Activated gamma-delta T cell treated with anti-CD3 and anti-CD28 coated beads, Interleukin-2, amount 50 U/mL, for 16 hours (primary cell): ENCODE results near the gene RAVER1.
"Not testable (repeated sequence)": the region's sequence is repeated elsewhere in the genome, so short reads cannot be mapped to it uniquely, and the experiment has no call there.

Source experiments
- DNase-seq: peaks from one replicate; pipeline ENCODE4 v3.0.0-alpha.2; 2020; ENCODE audit warnings: low read depth

Gene RAVER1

DNA sequence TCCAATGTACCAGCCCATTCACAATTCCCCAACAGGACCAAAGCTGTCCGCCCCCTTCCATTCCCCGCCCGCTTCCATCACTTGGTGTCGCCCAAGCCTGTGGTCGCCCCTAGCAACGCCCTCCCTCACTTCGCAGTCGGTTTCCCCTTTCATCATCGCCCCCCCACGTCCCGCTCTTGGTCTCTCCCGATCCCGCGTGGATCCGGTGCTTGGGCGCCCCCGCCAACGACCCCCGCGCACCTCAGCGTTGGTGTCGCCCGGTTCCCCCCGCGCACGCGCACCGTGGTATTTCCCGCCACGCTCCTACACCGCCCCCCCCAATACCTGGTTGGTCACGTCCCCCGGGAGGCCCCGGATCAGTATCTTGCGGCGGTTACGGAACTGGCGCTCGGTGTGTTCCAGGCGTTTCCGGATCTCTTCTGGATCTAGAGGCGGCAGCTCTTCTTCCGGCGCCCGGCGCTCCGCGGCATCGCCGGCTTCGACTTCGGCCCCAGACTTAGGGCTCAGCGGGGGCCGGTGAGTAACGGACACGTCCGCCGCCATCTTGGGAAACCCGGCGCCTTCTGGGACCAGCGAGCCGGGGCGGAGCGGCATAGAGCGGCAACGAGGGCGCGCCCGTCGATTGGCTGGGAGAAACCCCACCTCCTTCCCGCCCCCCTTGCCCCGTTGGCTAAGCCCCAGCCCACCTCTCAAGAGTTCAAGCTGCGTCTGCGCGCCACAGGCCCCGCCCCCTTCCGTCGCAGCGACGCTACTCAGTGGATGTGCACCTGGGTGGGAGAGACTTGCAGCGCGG, at the start of gene RAVER1:
Gene RAVER1, minus strand, starts transcription at position 565 of the 793 bp plus-strand sequence. Its CDS starts 22 bp downstream, at position 543.
- DNase-seq: peak; percentile 97

GRCh38 chr19:10383223-10383499, 49.8 kb upstream of the RAVER1 start:
- not testable (repeated sequence) for DNase-seq

- DNase-seq: peak; percentile 91
Observed at GRCh38 chr19:10380313-10381102, 47.2 kb upstream of the RAVER1 start, which contains the start of gene TYK2. Gene TYK2, minus strand, starts transcription at chr19:10380572. Its CDS starts 2,166 bp downstream, at chr19:10378406.

DNA sequence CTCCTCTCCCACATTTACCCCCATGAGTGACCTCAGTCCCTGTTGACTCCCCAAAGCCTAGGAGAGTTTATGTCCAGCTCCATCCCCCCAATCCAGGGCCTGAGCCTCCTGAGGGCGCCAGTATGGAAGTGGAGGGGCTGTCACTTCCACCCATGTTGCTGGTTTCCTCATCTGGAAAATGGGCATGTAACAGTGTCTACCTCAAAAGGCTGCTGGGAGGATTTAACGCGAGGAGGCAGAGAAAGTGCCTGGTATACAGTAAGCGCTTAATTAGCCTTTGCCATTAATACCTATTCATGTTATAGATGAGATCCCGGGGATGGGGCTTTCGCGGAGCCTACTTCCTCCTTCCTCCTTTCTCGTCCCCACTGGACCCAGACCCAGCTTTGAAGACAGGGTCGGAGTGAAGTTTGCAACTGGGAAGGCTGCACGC, 46.6 kb upstream of the RAVER1 start:
- DNase-seq: no peak

- no peak for DNase-seq
Observed at GRCh38 chr19:10378124-10378523, 44.8 kb upstream of the RAVER1 start.

GRCh38 chr19:10377140-10377640, 43.9 kb upstream of the RAVER1 start:
- DNase-seq: not testable (repeated sequence)

DNA sequence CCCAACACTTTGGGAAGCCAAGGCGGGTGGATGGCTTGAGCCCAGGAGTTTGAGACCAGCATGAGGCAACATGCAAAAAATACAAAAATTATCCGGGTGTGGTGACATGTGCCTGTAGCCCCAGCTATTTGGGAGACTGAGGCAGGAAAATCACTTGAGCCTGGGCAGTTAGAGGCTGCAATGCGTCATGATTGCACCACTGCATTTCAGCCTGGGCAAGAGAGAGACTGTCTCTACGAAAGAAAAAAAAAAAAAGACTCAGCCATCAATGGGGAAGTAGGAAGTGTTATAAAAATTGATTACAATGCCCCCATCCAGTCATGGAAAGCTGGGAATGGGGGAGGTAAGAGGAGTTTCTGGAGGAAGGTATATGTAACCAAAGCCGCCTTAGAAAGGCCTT, 41.6 kb upstream of the RAVER1 start:
- no peak for DNase-seq

GRCh38 chr19:10372690-10373089, 39.4 kb upstream of the RAVER1 start:
- DNase-seq: no peak

DNA sequence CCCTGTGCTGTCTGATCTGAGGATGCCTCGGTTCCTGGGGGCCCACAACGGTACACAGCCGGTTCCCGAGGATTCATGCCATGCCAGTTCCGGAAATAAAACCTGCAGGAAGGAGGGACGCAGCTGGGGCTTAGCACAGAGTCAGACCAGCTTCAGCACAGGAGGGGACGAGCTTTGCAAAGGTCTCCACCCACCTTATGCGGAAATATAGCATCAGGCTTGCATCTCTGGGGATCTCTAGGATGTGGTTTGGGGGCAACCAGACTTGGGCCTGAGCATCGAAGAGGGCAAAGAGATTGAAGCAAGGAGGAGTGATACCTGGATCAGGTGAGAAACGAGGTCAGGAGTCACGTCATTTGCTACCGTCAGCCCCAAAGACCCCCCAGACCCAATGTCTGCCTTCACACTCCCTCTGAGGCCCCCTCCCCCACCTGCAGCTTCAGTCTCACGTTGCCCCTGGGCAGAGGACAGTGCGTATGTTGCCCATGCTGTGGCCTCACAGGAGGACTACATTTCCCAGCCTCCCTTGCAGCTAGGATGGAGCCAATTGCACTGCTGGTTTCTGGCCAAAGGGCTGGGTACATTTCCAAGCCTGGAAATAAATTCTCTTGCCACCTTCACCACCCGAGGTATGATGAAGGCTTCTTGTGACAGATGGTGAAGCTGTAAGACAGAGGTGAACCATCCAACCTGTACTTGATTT, 34.9 kb upstream of the RAVER1 start:
- no peak for DNase-seq

DNA sequence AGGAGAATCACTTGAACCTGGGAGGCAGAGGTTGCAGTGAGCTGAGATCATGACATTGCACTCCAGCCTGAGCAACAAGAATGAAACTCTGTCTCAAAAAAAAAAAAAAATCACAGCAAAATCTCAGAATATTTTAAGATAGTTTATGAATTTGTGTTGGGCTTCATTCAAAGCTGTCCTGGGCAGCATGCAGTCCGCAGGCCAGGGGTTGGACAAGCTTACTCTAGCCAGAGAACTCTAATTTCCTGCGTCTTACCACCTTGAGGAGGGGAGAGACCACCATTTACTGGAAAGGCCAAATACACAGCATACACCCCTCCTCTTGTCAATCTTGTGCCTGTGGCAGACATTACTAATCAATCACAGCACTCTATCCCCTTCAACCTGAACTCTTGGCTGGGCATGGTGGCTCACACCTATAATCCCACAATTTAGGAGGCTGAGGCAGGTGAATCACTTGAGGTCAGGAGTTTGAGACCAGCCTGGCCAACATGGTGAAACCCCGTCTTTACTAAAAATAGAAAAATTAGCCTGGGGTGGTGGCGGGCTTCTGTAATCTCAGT, 33.7 kb upstream of the RAVER1 start:
- DNase-seq: not testable (repeated sequence)

DNA sequence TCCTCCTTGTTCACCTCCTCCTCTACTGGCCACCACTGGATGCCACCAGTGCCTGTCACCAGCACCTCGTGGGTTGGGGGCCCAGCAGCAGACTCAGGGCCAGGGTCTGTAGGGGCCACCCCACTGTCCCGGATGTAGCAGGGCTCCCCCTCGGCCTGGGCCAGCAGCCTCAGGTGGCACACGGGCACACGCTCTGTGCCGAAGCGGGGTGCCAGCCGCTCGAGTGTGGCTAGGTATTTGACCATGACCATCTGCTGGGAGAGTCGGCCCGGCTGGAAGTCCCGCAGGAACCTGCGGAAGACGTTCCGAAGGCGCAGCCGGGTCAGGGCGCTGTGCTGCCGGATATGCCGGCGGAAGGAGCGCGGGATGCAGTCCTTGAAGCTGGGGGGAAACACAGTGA, 32.2 kb upstream of the RAVER1 start:
- no peak for DNase-seq

DNA sequence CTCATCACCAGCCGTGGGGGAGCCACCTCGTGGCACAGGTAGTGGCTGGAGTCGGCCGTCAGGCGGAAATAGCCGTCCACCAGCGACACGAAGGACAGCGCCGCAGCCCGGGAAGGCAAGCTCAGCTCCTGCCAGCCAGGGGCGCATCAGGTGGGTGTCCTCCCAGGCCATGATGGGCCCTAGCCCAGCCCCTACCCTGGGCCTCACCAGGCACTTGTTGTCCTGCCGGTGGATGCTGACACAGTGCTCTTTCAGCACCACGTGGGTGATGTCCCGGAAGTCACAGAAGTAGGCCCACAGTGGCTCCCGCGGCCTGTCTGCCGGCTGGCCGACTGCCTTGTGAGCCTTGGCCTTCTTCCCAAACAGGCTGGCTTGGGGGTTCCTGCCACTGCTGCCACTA, 31.3 kb upstream of the RAVER1 start:
- no peak for DNase-seq

DNA sequence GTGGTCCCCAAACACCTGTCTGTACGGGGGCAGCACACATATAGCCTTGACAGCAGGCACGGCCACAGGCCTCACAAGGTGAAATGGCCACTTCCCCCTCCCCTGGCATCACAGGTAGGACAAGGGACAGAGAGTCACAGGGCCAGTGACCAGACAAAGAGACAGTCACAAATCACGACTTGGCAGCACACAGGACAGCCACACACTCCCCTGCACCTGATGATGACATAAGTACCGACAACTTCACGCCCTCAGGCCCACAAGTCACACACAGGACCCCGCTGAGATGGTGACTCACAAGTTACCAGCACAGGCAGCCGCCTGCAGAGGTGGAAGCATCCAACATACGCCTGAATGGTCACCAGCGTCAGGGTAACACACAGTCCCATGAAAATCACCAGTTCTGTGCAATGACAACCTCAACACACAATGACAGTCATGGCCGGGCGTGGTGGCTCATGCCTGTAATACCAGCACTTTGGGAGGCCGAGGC, 30.5 kb upstream of the RAVER1 start:
- no peak for DNase-seq

- DNase-seq: no peak
Observed at GRCh38 chr19:10362259-10362658, 28.9 kb upstream of the RAVER1 start.

- no peak for DNase-seq
Observed at GRCh38 chr19:10361569-10362011, 28.3 kb upstream of the RAVER1 start.

GRCh38 chr19:10356431-10356830, 23.1 kb upstream of the RAVER1 start:
- DNase-seq: no peak

- peak; percentile 20 for DNase-seq
Observed at GRCh38 chr19:10353793-10354391, 20.6 kb upstream of the RAVER1 start.

- no peak for DNase-seq
Observed at GRCh38 chr19:10352764-10353671, 19.7 kb upstream of the RAVER1 start.

DNA sequence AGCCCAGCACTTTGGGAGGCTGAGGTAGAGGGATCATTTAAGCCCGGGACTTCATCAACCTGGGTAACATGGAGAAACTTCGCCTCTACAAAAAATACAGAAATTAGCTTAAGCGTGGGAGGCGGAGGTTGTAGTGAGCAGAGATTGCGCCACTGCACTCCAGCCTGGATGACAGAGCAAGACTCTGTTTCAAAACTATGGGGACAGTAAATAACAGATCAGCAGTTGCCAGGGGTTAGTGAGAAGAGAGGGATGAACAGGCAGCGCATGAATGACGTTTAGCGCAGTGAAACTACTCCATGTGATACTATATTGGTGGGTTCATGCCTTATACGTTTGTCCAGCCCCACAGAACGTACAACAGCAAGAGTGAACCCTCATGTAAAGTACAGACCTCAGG, 13.2 kb upstream of the RAVER1 start:
- DNase-seq: no peak

DNA sequence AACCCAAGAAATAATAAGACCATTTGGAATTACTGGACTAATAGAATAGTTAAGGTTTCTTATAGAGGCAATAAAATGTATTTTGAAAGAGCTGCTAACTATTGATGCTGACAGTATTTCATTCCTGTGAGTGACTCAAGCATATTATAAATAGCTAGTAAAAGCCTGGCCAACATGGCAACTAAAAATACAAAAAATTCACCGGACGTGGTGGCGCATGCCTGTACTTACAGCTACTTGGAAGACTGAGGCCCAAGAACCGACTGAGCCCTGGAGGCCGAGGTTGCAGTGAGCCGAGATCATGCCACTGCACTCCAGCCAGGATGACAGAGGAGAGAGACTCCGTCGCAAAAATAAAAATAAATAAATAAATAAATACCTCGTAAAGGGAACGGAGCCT, 11.5 kb upstream of the RAVER1 start:
- no peak for DNase-seq
